ENCODE results near the gene ADH1A.
"Not testable (repeated sequence)": the region's sequence is repeated elsewhere in the genome, so short reads cannot be mapped to it uniquely, and the experiment has no call there.

Gene ADH1A

DNA sequence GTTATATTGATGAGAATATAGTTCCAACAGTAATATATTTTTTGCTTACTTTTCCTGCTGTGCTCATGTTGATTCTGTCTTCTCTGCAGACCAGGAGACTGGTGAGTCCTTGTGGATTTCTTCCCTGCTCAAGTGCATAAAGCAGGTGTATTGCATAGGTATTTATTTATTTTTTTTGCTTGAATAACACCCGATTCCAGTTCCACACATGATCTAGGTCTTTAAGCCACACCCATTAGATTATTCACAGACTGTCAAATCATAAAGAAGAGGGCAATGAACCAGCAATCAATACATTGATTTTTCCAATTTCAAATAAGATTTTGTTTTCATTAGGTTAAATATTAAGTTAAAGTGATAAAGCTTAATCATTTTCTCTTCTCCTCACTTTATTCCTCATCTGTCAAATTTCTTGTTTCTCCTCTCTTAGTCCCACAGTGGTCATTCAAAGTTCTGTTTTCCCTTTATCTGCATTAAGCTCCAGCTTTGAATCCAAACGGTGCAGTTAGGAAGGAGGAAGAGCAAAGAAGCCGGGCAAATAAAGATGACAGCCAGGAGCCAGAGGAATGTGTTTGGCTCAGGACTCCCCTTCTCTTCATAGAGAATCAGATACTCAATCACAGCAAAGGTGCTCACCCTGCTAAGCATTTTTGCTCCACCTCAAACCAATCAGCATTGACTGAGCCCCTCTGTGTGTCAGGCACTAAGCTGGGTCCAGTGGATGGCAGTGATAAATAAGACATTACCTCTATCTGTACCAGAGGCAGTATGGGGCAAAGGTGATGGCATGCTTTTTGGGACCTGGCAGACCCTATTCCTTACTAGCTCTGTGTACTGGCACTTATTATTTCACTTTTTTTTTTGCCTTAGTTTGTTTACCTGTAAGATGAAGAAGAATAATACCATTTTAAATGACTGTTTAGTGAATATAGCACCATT is at the start of gene ADH1A:
Gene ADH1A (minus strand): TSS at position 138 of the 939 bp plus-strand sequence. CDS start 71 bp downstream, at position 67.
- no peak for DNase-seq (ENCODE audit: low read depth in 1 of 2, low spot score in 1 of 2)

DNA sequence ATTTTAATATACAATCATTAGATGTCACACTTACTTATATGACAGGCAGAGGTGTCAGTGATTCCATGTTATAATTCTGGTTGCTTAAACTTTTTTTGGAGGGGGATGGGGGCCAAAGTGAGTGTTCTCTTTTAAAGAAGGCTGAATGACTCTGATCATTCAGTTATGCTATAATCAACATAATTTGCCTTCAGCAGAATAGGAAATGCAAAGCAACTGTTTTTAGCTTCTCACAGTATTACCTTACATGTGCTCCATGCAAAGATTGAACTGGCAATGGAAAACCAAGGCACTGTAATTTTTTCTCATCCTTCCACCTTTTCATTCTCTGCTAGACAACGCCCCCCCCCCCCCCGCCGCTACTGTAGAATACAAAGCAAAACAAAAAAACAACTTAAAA is 48.4 kb upstream of the ADH1A start:
- DNase-seq (ENCODE audit: low read depth in 1 of 2, low spot score in 1 of 2), result no peak

DNA sequence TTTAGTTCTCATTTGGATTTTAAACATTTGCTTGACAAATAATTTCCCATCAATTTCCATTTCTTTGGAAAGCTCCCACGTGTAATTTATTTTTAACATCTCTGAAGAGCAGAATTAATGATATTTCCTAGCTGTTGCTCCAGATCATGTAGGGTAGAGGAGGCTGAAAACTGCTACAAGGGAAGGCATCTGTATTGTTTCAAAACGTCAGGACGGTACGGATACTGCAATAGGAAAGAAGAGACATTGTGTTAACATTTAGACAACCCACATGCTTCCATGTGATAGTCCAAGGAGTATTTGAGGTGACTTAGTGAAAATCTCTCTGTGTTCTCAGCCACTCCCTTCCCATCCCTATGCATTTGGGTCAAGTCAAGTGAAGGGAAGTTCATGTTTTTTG is 45.8 kb upstream of the ADH1A start:
- no peak for DNase-seq (ENCODE audit: low read depth in 1 of 2, low spot score in 1 of 2)

DNA sequence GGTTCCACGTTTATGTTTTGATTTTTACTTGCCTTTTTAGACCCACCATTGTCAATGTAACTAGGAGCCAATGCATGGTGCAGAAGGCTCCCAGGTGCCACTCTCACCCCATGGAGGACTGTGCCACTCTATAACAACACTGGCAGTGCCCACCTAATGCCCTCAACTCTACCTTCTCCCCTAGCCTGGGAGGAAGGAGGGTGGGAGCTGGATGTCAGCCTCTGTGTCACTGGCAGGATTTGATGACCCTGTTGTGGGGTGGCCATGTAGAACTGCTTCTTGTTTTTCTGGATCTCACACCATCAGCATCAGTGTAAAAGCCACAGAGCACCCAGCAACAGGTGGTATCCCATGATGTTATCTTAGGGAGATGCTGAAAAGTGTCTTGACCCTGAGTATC is 44.1 kb upstream of the ADH1A start:
- DNase-seq (ENCODE audit: low read depth in 1 of 2, low spot score in 1 of 2), result no peak

- no peak for DNase-seq (ENCODE audit: low read depth in 1 of 2, low spot score in 1 of 2)
These were observed 39.9 kb upstream of the ADH1A start for GRCh38 chr4:99330648-99331047.

DNA sequence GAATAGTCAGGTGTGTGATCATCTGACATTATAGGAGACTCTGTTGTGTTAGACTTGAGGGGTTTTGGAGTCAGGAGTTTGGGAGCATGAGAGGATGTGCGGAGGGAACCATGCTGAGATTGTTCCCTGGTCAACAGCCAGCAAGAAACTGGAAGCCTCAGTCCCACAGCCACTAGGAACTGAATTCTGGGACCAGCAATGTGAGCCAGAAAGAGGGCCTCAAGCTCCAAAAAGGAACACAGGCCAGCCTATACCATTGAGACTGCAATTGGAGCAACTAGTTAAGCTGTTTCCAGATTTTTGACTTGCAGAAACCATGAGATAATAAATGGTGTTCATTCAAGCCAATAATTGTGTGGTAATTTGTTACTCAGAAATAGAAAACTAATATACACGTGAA is 39.1 kb upstream of the ADH1A start:
- DNase-seq (ENCODE audit: low read depth in 1 of 2, low spot score in 1 of 2), result no peak

DNA sequence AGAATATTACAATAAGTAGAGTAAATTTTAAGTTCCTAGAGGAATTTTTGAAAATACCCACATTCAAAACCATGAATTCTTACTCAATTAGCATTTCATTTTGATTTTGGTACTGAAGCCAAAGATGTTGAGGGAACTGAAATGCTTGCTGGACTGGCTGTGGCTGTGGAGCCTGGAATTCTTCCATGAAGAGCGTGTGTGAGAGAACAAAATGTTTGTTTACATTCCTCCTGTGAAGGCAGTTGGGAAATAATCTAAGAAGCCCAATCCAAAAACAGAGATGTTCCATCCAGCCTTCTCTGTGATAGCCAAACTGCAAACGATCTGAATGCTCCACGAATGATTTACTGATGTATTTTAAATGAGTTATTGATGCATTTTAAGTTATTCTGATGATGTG is 34.2 kb upstream of the ADH1A start:
- DNase-seq (ENCODE audit: low read depth in 1 of 2, low spot score in 1 of 2), result no peak

- DNase-seq (ENCODE audit: low read depth in 1 of 2, low spot score in 1 of 2), result no peak
These were observed 33.6 kb upstream of the ADH1A start for GRCh38 chr4:99324361-99324760.

DNA sequence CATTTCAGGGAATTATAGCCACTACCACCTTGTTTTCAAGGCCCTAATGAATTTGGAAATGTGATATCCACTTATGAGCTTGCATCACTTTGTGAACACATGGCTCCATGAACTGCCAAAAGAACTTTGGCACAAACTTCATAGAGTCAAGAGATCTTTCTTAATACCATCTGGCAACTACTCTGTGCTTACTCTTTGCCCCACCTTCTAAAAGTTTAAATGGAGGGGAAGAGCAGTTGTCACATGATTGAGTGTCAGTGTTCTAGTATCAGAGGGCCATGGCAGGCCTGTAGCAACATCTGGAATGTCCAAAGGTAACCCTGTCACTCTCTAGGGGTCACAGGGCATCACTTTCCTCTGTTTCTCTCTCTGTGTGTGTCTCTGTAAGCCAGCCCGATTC is 33.0 kb upstream of the ADH1A start:
- DNase-seq (ENCODE audit: low read depth in 1 of 2, low spot score in 1 of 2), result no peak

DNA sequence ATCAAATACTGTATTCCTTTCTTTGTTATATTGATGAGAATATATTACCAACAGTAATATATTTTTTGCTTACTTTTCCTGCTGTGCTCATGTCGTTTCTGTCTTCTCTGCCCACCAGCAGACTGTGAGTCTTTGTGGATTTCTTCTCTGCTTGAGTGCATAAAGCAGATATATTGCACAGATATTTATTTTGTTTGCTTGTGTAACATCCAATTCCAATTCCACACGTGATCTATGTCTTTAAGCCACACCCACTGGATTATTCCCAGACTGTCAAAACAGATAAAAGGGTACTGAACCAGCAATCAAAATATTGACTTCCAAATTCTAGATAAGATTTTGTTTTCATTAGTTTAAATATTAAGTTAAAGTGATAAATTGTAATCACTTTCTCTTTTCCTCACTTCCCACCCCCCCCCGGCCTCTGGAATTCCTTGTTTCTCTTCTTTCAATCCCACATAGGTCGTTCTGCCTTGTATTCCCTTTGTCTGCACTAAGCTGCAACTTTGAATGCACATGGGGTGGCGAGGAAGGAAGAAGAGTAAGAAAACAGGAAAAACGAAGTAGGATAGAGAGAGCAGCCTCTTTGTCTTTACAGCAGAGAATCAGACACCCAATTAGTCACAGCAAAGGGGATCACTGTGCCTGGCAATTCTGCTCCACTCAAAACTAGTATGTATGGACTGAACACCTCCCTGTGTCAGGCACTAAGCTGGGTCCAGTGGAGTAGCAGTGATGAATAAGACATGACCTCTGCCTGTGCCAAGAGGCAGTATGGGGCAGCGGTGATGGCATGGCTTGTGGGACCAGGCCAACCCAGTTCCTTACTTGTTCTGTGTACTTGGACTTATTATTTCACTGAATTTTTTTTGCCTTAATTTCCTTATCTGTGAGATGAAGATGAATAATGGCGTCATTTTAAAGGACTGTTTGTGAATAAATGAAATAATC is 30.7 kb upstream of the ADH1A start, which contains the start of gene ADH1B:
Gene ADH1B (minus strand): TSS at position 161 of the 951 bp plus-strand sequence. CDS start 70 bp downstream, at position 91.
- DNase-seq (ENCODE audit: low read depth in 1 of 2, low spot score in 1 of 2), result no peak

DNA sequence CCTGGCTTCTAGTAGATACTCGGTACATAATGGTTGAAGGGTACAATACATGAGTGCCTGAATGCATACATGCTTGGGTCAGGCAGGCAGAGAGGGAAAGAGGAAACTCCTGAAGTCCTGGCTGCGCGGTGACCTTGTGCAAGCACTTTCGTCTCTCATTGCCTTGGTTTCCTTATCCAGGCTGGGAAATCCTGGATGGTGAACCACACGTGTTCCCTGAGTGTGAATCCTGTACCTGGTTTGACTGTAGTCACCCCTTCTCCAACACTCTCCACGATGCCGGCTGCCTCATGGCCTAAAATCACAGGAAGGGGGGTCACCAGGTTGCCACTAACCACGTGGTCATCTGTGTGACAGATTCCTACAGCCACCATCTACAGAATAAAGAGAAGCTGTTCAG is 27.0 kb upstream of the ADH1A start:
- DNase-seq (ENCODE audit: low read depth in 1 of 2, low spot score in 1 of 2), result not testable (repeated sequence)

DNA sequence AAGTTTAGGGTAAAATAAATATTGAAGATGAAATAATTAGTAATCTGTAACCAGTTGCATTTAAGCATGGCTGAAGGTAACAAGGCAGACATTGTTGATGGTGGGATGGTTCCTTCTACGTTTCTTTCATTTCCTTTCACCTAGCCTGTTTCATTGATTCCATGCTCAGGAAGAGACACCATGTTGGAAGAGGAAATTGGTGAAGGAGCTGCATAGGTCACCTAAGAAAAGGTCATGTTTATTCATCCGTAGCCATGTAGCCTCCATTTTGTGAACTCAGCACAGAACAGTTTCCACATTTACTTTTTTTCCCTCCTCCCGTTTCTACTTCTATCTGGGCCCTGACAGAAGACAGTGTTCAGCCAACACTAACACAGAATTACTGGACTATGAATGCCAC is 26.6 kb upstream of the ADH1A start:
- DNase-seq (ENCODE audit: low read depth in 1 of 2, low spot score in 1 of 2), result no peak

DNA sequence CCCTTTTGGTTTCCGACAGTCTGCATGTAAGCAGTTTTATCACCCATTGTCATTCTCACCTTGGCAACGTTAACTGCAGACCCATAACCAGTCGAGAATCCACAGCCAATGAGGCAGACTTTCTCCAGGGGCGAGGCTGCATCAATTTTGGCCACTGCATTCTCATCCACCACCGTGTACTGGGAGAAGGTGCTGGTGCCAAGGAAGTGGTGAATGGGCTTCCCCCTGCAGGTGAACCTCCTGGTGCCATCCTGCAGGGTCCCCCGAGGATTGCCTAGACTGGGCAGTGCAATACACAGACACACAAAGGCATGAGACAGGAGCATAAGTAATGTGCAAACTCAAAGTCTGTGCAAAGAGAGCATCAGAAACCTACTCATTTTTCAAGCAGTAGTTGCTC is 25.1 kb upstream of the ADH1A start:
- DNase-seq (ENCODE audit: low read depth in 1 of 2, low spot score in 1 of 2), result no peak

- DNase-seq (ENCODE audit: low read depth in 1 of 2, low spot score in 1 of 2), result no peak
These were observed 23.4 kb upstream of the ADH1A start for GRCh38 chr4:99314211-99314610.

- DNase-seq (ENCODE audit: low read depth in 1 of 2, low spot score in 1 of 2), result no peak
These were observed 19.6 kb upstream of the ADH1A start for GRCh38 chr4:99310389-99310788.

GRCh38 chr4:99305638-99306400 is 15.0 kb upstream of the ADH1A start:
- DNase-seq (ENCODE audit: low read depth in 1 of 2, low spot score in 1 of 2), result no peak

DNA sequence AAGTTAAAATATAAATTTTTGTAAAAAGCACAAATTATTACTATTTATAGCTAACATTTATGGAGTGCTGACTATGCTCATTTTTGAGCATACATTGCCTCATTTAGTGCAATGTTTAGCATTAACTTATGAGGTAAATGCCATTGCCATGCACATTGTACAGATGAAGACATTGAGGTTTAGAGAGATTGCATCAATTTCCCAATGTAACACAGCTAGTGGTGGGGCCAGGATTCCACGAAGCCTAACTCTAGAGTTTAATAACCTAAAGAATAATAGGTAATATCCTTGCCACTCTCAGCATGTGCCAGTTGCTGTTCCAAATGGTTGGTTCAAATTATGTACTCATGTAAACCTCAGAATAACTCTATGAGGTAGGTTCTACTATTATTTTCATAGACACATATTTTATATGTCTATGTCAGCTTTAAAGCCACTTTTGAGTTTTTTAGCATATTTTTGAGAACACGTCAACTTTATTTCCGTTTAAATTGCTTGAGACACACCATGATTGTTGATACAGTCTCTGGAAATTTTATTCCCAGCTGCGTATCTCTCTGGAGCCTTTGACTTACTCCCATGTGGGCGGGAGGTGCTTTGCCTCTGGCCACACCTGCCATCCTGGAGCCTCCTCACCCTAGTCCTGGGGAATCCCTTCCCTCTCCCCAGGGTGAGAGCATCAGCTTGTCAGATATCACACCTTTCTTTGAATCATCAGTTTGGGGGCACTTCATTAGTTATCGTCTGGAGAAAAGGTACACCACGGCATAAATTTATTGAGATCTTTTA is 10.8 kb upstream of the ADH1A start:
- DNase-seq (ENCODE audit: low read depth in 1 of 2, low spot score in 1 of 2), result no peak

- no peak for DNase-seq (ENCODE audit: low read depth in 1 of 2, low spot score in 1 of 2)
These were observed 10.1 kb upstream of the ADH1A start for GRCh38 chr4:99300934-99301333.

DNA sequence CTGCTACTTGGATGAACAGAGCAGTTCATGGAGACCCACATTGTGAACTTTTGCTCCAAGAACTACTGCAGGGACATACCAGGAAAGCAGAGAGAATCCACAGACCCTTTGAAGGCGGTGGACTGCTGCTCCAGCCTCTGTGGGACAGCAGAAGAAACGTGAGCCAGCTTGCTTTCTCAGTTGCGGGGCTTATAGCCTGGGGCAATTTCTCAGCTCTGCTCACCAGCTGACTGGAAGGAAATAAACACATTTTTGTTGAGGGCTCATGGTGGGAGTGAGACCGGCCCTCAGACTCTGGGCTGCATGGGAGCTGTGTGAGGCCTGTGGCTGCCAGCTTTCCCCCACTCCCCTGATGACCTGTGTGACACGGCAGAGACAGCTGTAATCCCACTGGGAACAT is 2.6 kb upstream of the ADH1A start:
- no peak for DNase-seq (ENCODE audit: low read depth in 1 of 2, low spot score in 1 of 2)

GRCh38 chr4:99285387-99285786 is 5.4 kb downstream of the ADH1A start:
- DNase-seq (ENCODE audit: low read depth in 1 of 2, low spot score in 1 of 2), result no peak
